Activated T-cell treated with anti-CD3 and anti-CD28 coated beads, Interleukin-2, amount 50 U/mL, for 24 hours (primary cell): Measurements from ENCODE around the gene LRRFIP1.

Source experiments
- DNase-seq: peaks from one replicate; pipeline ENCODE4 v3.0.0-alpha.2; 2020
- H3K27ac Mint-ChIP-seq: 2 replicates; pipeline ENCODE4 v1.8.0; 2020; ENCODE audit warnings: mild to moderate bottlenecking, mixed read lengths
- H3K27me3 Mint-ChIP-seq: 2 replicates; pipeline ENCODE4 v1.8.0; 2020; ENCODE audit warnings: mixed read lengths
- H3K36me3 Mint-ChIP-seq: 2 replicates; pipeline ENCODE4 v1.8.0; 2020; ENCODE audit warnings: low read depth, mixed read lengths
- H3K4me1 Mint-ChIP-seq: 2 replicates; pipeline ENCODE4 v1.8.0; 2020; ENCODE audit warnings: low read depth, mixed read lengths
- H3K4me3 Mint-ChIP-seq: 2 replicates; pipeline ENCODE4 v1.8.0; 2020; ENCODE audit warnings: mild to moderate bottlenecking, moderate library complexity, mixed read lengths
- H3K9me3 Mint-ChIP-seq: 2 replicates; pipeline ENCODE4 v1.8.0; 2020; ENCODE audit warnings: mixed read lengths

Gene LRRFIP1

DNA sequence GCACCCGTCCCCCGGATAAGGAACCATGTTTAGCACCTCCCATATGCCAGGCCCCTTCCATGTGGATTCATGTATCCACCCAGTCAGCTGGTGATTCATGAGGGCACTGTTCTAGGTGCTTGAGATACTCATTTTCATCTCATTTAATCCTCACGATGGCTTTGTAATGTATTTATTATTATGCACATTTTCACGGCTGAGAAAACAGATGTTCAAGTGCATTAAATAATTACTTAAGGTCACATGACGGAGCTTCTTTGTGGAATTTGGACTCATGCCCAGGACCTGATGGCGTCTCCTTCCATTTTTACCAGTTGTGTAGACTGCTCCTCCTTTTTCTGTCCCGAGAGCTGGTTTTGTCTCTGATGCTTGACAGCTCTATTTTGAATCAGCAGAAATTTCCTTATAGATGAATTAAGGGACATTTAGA, 99.0 kb downstream of the LRRFIP1 start:
- peaks cover 89% of the 10 kb centered on the region for H3K36me3 Mint-ChIP-seq
- H3K27ac Mint-ChIP-seq, result peak overlapping the region; percentile 16
- peaks cover 84% of the 10 kb centered on the region for H3K4me1 Mint-ChIP-seq
- H3K4me3 Mint-ChIP-seq, result no peak overlapping the region
- no peaks in the 10 kb centered on the region for H3K9me3 Mint-ChIP-seq
- no peak for DNase-seq
- H3K27me3 Mint-ChIP-seq, result no peaks in the 10 kb centered on the region

DNA sequence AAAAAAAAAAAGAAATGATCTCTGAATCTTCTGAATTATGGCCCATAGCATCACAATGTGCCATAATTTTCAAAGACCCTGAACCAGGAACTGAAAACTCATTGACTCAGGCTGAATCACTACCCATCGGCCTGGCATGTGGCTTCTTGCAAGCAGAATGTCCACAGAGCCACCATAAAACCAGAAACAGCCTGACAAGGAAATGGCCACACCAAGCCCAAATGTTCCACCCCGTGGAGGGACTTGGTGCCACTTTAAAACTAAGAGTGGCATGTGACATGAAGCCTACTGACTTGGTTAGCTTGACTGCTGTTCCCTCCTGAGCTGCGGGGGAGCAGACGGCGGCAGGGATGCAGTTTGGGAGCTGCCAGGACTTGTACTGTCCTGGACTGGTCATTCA, 100.0 kb downstream of the LRRFIP1 start:
- Mint-ChIP-seq H3K36me3 (peaks cover 79% of the 10 kb centered on the region), H3K27ac (peak overlapping the region; percentile 16), H3K27me3 (no peaks in the 10 kb centered on the region), H3K4me1 (peaks cover 82% of the 10 kb centered on the region), H3K4me3 (no peak overlapping the region), H3K9me3 (no peaks in the 10 kb centered on the region)
- no peak for DNase-seq

DNA sequence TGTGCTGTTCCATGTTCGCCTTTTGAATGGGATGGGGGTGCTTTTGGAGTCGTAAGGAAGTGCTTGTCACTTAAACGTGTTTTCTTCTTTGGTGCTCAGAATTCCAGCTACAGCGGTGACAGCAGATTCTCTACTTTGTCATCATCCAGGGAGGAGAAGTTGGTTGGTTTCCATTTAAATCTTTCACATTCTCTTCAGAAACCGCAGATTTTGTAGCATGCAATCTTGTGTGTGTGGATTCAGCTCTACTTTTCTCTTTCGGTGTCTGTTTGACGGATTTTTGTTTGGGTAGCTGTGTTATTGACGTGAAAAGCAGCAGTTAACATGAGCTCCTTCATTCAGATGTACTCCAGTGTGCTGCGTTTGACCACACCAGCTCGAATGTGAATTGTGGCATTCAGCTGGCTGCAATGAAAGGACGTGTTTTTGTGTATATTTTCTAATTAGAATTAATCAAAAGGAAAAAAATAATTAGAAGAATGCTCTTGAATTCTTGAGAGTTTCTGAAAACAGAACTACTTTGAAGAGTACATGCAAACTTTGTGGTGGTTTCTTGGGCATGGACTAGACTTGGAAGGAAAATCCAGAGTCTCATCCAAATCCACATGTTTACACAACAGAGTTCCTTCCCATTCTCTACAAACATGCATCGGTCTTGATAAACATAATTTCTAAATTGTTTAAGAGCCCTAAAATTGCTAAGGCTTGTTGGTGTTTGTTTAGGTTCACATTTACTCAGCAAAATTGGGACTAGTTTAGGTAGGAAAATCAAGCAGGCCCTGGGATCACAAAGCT, 102.5 kb downstream of the LRRFIP1 start:
- Mint-ChIP-seq H3K4me1 (peaks cover 83% of the 10 kb centered on the region), H3K36me3 (peaks cover 72% of the 10 kb centered on the region), H3K27me3 (no peaks in the 10 kb centered on the region), H3K9me3 (no peaks in the 10 kb centered on the region), H3K4me3 (no peak overlapping the region), H3K27ac (peak overlapping the region; percentile 87)
- no peak for DNase-seq

GRCh38 chr2:237731663-237732062, 104.3 kb downstream of the LRRFIP1 start:
- Mint-ChIP-seq H3K4me1 (peaks cover 75% of the 10 kb centered on the region), H3K36me3 (peaks cover 71% of the 10 kb centered on the region), H3K27ac (peak overlapping the region; percentile 87), H3K9me3 (no peaks in the 10 kb centered on the region), H3K27me3 (no peaks in the 10 kb centered on the region), H3K4me3 (no peak overlapping the region)
- no peak for DNase-seq

DNA sequence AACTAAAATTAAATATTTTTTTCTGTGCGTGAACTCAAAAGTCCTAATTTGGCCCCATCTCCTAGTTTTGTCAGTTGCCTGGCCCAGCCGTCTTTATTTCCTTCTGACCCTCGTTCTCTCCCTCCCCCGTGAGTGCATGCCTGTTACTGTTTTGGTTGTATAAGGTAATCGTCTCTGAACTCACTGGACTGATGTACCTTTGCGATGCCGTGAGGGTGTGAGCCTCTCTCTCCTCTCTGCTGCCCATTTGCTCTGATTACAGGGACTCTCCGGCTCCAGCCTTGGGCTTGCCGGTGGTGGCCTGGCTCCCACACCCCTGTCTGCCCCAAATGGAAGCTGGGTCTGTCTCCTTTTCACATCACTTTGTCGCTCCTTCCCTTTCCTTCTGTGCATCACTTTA, 104.7 kb downstream of the LRRFIP1 start:
- Mint-ChIP-seq H3K27me3 (no peaks in the 10 kb centered on the region), H3K36me3 (peaks cover 71% of the 10 kb centered on the region), H3K27ac (peak overlapping the region; percentile 88), H3K4me3 (no peak overlapping the region), H3K4me1 (peaks cover 71% of the 10 kb centered on the region), H3K9me3 (no peaks in the 10 kb centered on the region)
- no peak for DNase-seq

- Mint-ChIP-seq H3K9me3 (no peaks in the 10 kb centered on the region), H3K27ac (peak overlapping the region; percentile 88), H3K4me3 (no peak overlapping the region), H3K4me1 (peaks cover 68% of the 10 kb centered on the region), H3K36me3 (peaks cover 73% of the 10 kb centered on the region), H3K27me3 (no peaks in the 10 kb centered on the region)
- DNase-seq, result no peak
Measured at GRCh38 chr2:237732790-237733381, 105.5 kb downstream of the LRRFIP1 start.

GRCh38 chr2:237733677-237734300, 106.4 kb downstream of the LRRFIP1 start:
- H3K4me1 Mint-ChIP-seq, result peaks cover 67% of the 10 kb centered on the region
- H3K9me3 Mint-ChIP-seq, result no peaks in the 10 kb centered on the region
- no peak for DNase-seq
- no peak overlapping the region for H3K4me3 Mint-ChIP-seq
- H3K27me3 Mint-ChIP-seq, result no peaks in the 10 kb centered on the region
- peak overlapping the region; percentile 88 for H3K27ac Mint-ChIP-seq
- H3K36me3 Mint-ChIP-seq, result peaks cover 74% of the 10 kb centered on the region

DNA sequence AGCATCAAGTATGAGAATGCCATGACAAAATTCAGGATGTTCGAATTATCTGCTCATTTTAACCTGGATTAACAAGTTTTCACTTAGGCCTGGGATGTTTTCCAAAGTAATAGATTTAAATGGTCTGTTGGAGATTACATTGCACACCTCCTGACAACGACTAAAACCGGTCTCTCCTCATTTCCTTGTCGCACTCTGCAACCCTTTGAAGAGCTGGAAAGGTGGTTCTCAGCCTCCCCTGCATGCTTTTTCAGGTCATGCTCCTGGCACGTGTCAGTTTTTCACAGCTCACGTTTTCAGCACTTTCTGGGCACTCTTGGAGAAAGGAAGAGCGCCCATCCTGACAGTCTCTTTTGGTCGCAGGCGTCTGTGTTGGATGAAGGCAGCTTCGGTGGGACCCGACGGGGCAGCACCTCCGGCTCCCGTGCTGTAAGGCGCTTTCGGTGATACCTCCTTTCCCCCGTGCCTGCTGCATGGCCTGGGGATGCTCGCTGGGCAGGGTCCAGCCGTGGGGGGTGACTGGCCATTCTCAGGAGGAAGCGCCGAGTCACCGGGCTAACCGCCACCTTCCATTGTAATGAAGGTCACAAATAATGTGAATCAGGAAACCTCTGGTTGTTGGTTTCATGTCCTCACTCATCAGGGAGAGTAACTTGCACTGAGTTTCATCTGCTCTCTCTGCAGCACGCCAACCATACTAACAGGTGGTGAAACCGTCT, 107.7 kb downstream of the LRRFIP1 start:
- Mint-ChIP-seq H3K9me3 (no peaks in the 10 kb centered on the region), H3K27me3 (no peaks in the 10 kb centered on the region), H3K36me3 (peaks cover 72% of the 10 kb centered on the region), H3K4me1 (peaks cover 63% of the 10 kb centered on the region), H3K4me3 (no peak overlapping the region), H3K27ac (peak overlapping the region; percentile 62)
- DNase-seq, result no peak

DNA sequence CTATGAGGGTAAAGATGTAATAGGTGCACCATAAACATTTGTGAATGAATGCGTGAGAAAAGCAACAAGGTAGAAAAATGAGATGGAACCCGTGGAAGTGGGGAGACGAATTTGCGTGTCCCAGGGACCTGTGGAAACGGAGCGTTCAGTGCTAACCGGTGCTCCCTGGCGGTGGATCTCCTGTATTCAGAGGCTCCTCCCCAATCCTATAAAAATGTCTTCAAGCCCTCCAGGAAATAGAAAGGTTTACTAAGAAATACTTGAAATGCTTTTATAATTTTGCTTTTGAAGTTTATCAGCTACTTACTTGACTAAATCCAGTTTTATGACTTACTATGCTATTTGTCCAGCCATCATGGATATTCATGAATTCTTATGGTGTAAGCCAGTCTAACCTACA, 108.4 kb downstream of the LRRFIP1 start:
- Mint-ChIP-seq H3K4me1 (peaks cover 62% of the 10 kb centered on the region), H3K27me3 (no peaks in the 10 kb centered on the region), H3K36me3 (peaks cover 73% of the 10 kb centered on the region), H3K9me3 (no peaks in the 10 kb centered on the region), H3K27ac (peak overlapping the region; percentile 62), H3K4me3 (no peak overlapping the region)
- no peak for DNase-seq

- H3K9me3 Mint-ChIP-seq, result no peaks in the 10 kb centered on the region
- H3K27me3 Mint-ChIP-seq, result no peaks in the 10 kb centered on the region
- peaks cover 75% of the 10 kb centered on the region for H3K36me3 Mint-ChIP-seq
- peak overlapping the region; percentile 37 for H3K27ac Mint-ChIP-seq
- peaks cover 57% of the 10 kb centered on the region for H3K4me1 Mint-ChIP-seq
- H3K4me3 Mint-ChIP-seq, result no peak overlapping the region
- no peak for DNase-seq
Measured at GRCh38 chr2:237736783-237737182, 109.4 kb downstream of the LRRFIP1 start.

GRCh38 chr2:237737196-237737865, 109.9 kb downstream of the LRRFIP1 start:
- peaks cover 57% of the 10 kb centered on the region for H3K4me1 Mint-ChIP-seq
- H3K27me3 Mint-ChIP-seq, result no peaks in the 10 kb centered on the region
- peaks cover 80% of the 10 kb centered on the region for H3K36me3 Mint-ChIP-seq
- DNase-seq, result no peak
- no peaks in the 10 kb centered on the region for H3K9me3 Mint-ChIP-seq
- peak overlapping the region; percentile 32 for H3K27ac Mint-ChIP-seq
- no peak overlapping the region for H3K4me3 Mint-ChIP-seq

- H3K4me3 Mint-ChIP-seq, result no peak overlapping the region
- DNase-seq, result no peak
- peaks cover 81% of the 10 kb centered on the region for H3K36me3 Mint-ChIP-seq
- H3K4me1 Mint-ChIP-seq, result peaks cover 54% of the 10 kb centered on the region
- no peaks in the 10 kb centered on the region for H3K27me3 Mint-ChIP-seq
- H3K27ac Mint-ChIP-seq, result peak overlapping the region; percentile 38
- no peaks in the 10 kb centered on the region for H3K9me3 Mint-ChIP-seq
Measured at GRCh38 chr2:237738255-237738654, 110.9 kb downstream of the LRRFIP1 start.

- peaks cover 56% of the 10 kb centered on the region for H3K4me1 Mint-ChIP-seq
- H3K4me3 Mint-ChIP-seq, result no peak overlapping the region
- no peaks in the 10 kb centered on the region for H3K9me3 Mint-ChIP-seq
- no peak for DNase-seq
- no peaks in the 10 kb centered on the region for H3K27me3 Mint-ChIP-seq
- H3K36me3 Mint-ChIP-seq, result peaks cover 80% of the 10 kb centered on the region
- peak overlapping the region; percentile 76 for H3K27ac Mint-ChIP-seq
Measured at GRCh38 chr2:237739101-237739500, 111.7 kb downstream of the LRRFIP1 start.

DNA sequence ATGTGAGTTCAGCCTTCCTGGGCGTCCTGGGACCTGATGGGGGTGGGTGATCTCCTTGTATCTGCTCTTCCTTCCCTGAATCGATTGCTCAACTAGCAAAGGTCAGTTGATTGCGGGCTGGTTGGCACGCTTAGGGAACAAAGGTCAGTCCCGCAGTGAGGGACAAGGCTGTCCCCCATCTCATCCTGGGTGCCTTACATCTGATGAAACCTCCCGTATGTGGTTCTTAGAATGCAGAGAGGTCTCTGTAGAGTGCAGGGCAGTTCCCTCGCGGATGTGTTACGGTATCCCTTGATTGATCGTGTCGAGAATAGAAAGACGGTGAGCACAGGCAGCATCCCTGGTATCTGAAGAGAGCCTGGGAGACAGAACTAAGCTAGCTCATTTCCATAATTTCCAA, 114.8 kb downstream of the LRRFIP1 start:
- DNase-seq, result no peak

More for the DNA sequence above, 114.8 kb downstream of the LRRFIP1 start:
- no peaks in the 10 kb centered on the region for H3K9me3 Mint-ChIP-seq
- peaks cover 79% of the 10 kb centered on the region for H3K36me3 Mint-ChIP-seq
- H3K4me1 Mint-ChIP-seq, result peaks cover 55% of the 10 kb centered on the region
- H3K27ac Mint-ChIP-seq, result peak overlapping the region; percentile 87
- no peaks in the 10 kb centered on the region for H3K27me3 Mint-ChIP-seq
- no peak overlapping the region for H3K4me3 Mint-ChIP-seq
